Progenitor cell of endocrine pancreas (in vitro differentiated cells): Measurements from ENCODE around the gene SLC34A2. TPM values are rescaled to one million over a fixed set of nuclear protein-coding genes. Genes with fewer than 3 reads are reported as not detected.

Experiments used
- DNase-seq: peaks from one replicate; pipeline ENCODE4 v3.0.0; 2021; ENCODE audit warnings: low spot score; ENCODE audit not compliant: unreplicated experiment
- H3K27ac Mint-ChIP-seq: 2 replicates; pipeline ENCODE4 v1.8.0; 2021; ENCODE audit warnings: mild to moderate bottlenecking, moderate library complexity, mixed read lengths
- H3K27me3 Mint-ChIP-seq: 2 replicates; pipeline ENCODE4 v1.8.0; 2021; ENCODE audit warnings: mixed read lengths
- H3K36me3 Mint-ChIP-seq: 2 replicates; pipeline ENCODE4 v1.8.0; 2022; ENCODE audit warnings: mixed read lengths; ENCODE audit not compliant: insufficient read depth
- H3K4me1 Mint-ChIP-seq: 2 replicates; pipeline ENCODE4 v1.8.0; 2021; ENCODE audit warnings: low read depth, mixed read lengths
- H3K4me3 Mint-ChIP-seq: 2 replicates; pipeline ENCODE4 v1.8.0; 2021; ENCODE audit warnings: low read depth, mild to moderate bottlenecking, moderate library complexity, mixed read lengths
- H3K9me3 Mint-ChIP-seq: 2 replicates; pipeline ENCODE4 v1.8.0; 2021; ENCODE audit warnings: low read depth, mixed read lengths
- total RNA-seq: library from RNA; stranded (reverse); gene quantifications from 2 replicates; pipeline ENCODE4 v1.2.1, GENCODE V29; 2021
- TF ChIP-seq, protein P1 (sequence below): fragments of 200-600 bp; sonication (generic); IDR thresholded peaks from one replicate; pipeline ENCODE4 v1.5.0; 2021; ENCODE audit warnings: antibody characterized with exemption, mild to moderate bottlenecking; ENCODE audit not compliant: unreplicated experiment

Gene SLC34A2
- total RNA-seq, 1 donor from 2014 or later = 1.1 TPM

DNA sequence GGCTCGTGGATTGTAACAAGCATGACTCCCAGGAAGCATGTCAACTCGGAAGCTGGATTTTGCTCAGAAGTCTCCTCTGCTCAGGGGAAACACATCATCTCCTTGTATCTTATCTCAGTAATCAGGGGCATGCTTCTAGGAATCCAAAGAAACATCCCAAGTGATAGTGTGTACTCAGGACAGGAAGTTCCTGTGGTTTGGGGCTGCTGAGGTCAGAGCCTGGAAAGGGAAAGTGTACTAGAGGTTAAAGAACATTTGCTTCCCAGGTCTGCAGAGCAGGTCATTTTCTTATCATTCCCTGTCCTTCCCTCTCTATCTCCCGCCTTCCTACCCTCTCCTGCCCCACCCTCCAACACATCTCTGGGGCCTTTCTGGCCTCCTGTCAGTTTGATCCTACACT is 38.8 kb downstream of the SLC34A2 start:
- Mint-ChIP-seq H3K36me3 (peaks cover 2% of the 10 kb centered on the region), H3K4me3 (no peak overlapping the region), H3K27me3 (no peaks in the 10 kb centered on the region), H3K27ac (no peak overlapping the region), H3K4me1 (peaks cover 2% of the 10 kb centered on the region), H3K9me3 (peaks cover 11% of the 10 kb centered on the region)
- TF ChIP-seq, protein P1, sequence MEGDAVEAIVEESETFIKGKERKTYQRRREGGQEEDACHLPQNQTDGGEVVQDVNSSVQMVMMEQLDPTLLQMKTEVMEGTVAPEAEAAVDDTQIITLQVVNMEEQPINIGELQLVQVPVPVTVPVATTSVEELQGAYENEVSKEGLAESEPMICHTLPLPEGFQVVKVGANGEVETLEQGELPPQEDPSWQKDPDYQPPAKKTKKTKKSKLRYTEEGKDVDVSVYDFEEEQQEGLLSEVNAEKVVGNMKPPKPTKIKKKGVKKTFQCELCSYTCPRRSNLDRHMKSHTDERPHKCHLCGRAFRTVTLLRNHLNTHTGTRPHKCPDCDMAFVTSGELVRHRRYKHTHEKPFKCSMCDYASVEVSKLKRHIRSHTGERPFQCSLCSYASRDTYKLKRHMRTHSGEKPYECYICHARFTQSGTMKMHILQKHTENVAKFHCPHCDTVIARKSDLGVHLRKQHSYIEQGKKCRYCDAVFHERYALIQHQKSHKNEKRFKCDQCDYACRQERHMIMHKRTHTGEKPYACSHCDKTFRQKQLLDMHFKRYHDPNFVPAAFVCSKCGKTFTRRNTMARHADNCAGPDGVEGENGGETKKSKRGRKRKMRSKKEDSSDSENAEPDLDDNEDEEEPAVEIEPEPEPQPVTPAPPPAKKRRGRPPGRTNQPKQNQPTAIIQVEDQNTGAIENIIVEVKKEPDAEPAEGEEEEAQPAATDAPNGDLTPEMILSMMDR = no peak
- DNase-seq = no peak

DNA sequence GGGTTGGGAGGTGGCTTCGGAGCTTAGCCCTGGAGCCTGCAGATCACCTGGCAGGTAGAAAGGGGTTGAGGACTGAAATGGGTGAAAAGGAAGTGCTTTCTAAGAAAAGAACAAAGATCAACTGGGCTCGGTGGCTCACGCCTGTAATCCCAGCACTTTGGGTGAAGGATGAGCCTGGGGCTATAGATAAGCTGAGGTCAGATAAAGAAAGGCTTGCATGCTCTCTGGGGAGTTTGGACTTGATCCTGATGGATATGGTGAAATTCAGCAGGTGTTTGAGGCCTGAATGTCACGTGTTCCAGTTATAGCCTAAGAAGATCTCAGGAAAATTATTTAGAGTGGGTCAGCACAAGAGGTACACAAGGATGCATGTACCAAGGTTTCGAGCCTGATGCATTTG is 40.8 kb downstream of the SLC34A2 start:
- Mint-ChIP-seq H3K9me3 (peaks cover 8% of the 10 kb centered on the region), H3K4me3 (no peak overlapping the region), H3K27me3 (no peaks in the 10 kb centered on the region), H3K4me1 (peaks cover 2% of the 10 kb centered on the region), H3K36me3 (no peaks in the 10 kb centered on the region), H3K27ac (no peak overlapping the region)
- no peak for DNase-seq
- TF ChIP-seq, protein P1 = no peak

DNA sequence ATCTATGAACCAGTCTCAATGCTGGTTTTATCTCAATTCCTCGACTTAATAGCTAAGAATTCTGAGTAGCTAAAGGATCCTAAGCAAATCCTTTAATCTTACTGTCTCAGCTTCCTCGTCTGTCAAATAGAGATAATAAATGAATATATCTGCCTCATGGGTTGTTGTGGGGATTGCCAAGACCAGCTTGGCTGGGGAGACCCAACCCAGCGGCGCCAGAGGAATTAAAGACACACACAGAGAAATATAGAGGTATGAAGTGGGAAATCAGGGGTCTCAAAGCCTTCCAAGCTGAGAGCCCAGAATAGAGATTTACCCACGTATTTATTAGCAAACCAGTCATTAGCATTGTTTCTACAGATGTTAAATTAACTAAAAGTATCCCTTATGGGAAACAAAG is 41.9 kb downstream of the SLC34A2 start:
- DNase-seq = no peak
- H3K36me3 Mint-ChIP-seq = no peaks in the 10 kb centered on the region
- H3K27ac Mint-ChIP-seq = no peak overlapping the region
- H3K4me3 Mint-ChIP-seq = no peak overlapping the region
- no peaks in the 10 kb centered on the region for H3K27me3 Mint-ChIP-seq
- H3K9me3 Mint-ChIP-seq = peaks cover 3% of the 10 kb centered on the region
- H3K4me1 Mint-ChIP-seq = peaks cover 2% of the 10 kb centered on the region
- TF ChIP-seq, protein P1 = no peak

DNA sequence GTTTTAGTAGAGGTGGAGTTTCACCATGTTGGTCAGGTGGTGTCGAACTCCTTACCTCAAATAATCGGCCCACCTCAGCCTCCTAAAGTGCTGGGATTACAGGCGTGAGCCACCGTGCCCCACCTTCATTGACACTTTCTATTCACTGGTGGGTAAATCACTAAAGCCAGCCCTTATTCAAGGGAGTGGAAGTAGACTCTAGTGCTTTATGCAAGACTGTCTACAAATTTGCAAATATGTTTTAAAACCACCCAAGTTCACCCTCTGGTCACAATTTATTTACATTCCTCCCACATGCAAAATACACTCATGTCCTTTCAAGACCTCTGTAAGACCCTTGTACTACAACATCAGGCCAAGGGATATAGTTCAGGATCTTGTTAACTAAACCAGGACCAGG is 45.0 kb downstream of the SLC34A2 start:
- no peak for DNase-seq
- Mint-ChIP-seq H3K4me1 (peaks cover 2% of the 10 kb centered on the region), H3K27me3 (no peaks in the 10 kb centered on the region), H3K9me3 (peaks cover 3% of the 10 kb centered on the region), H3K27ac (no peak overlapping the region), H3K36me3 (no peaks in the 10 kb centered on the region), H3K4me3 (no peak overlapping the region)
- TF ChIP-seq, protein P1 = no peak

DNA sequence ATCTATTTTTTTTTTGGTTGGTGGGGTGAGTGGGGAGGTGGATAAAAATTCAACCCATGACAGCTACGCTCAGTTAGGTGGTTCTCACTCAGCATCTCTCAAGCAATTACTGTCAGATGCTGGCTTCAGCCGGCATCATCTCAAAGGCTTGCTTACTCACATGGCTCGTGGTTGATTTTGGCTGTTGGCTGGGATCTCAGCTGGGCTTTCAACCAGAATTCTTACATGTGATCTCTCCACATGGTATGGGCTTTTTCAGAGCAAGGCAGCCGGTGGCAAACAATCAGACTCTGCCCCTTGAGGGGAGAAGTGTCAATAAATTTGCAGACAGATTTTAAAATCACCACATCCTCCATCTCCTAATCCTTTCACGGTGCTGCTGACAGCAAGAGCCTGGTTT is 47.2 kb downstream of the SLC34A2 start:
- Mint-ChIP-seq H3K4me1 (no peaks in the 10 kb centered on the region), H3K4me3 (no peak overlapping the region), H3K36me3 (no peaks in the 10 kb centered on the region), H3K9me3 (no peaks in the 10 kb centered on the region), H3K27ac (no peak overlapping the region), H3K27me3 (no peaks in the 10 kb centered on the region)
- DNase-seq = no peak
- TF ChIP-seq, protein P1 = no peak
